Measurements from ENCODE around the gene CPM.

GRCh38 chr12:68854078-68854468, 78.9 kb downstream of the CPM start:
- no peak for TF ChIP-seq POLR2AphosphoS5 (IDR thresholded peaks at IDR 0.05)
- TF ChIP-seq CTCF (IDR thresholded peaks at IDR 0.05 in 8 of 11, conservative IDR thresholded peaks at IDR 0.05 in 3 of 11): no peak
